GM19463 (cell line): ENCODE results near the gene MSL3.
A peak's percentile ranks its signal among the peaks of the same experiment; 100 is the strongest.

Experiments
- ATAC-seq: cut with Tn5 transposase; IDR thresholded peaks from one replicate; pipeline ENCODE4 v1.9.1; 2021; ENCODE audit warnings: mild to moderate bottlenecking, moderate library complexity; ENCODE audit not compliant: unreplicated experiment

Gene MSL3, protein sequence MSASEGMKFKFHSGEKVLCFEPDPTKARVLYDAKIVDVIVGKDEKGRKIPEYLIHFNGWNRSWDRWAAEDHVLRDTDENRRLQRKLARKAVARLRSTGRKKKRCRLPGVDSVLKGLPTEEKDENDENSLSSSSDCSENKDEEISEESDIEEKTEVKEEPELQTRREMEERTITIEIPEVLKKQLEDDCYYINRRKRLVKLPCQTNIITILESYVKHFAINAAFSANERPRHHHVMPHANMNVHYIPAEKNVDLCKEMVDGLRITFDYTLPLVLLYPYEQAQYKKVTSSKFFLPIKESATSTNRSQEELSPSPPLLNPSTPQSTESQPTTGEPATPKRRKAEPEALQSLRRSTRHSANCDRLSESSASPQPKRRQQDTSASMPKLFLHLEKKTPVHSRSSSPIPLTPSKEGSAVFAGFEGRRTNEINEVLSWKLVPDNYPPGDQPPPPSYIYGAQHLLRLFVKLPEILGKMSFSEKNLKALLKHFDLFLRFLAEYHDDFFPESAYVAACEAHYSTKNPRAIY

DNA sequence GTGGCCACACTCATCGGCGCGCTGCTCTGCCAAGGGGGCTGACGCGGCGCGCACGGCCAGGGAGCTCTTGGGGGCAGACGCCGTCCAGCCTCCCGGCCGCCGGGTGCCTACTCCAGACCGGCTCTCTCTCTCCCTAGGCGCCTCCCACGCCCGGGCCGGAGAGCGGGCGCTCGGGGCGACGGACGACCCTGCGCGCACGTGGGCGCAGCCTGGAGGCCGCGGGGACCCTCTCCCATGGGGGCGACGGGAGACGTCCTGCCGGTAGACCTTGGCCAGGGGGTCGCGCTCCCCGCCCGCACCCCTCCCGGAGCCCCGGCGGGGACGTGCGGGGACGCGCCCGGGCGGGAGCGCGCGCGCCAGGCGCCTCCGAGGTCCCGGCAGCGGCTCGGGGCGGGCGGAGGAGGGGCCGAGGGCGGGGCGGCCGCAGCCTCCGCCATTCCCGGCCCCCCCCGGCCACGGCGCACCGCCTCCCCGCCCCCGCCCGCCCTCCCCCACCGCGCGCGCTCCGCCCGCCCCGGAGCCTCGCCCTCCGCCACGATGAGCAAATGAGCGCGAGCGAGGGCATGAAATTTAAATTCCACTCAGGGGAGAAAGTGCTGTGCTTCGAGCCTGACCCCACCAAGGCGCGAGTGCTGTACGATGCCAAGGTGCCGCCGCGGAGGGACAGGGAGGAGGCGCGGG, at the start of gene MSL3:
MSL3 (plus strand) TSS at position 519 of the 681 bp plus-strand sequence; CDS start at position 546, 27 bp downstream.
- ATAC-seq, result peak; percentile 22

- ATAC-seq, result no peak
Observed at GRCh38 chrX:11722304-11722703, 35.7 kb upstream of the MSL3 start.

- no peak for ATAC-seq
Observed at GRCh38 chrX:11724122-11725017, 33.7 kb upstream of the MSL3 start.

DNA sequence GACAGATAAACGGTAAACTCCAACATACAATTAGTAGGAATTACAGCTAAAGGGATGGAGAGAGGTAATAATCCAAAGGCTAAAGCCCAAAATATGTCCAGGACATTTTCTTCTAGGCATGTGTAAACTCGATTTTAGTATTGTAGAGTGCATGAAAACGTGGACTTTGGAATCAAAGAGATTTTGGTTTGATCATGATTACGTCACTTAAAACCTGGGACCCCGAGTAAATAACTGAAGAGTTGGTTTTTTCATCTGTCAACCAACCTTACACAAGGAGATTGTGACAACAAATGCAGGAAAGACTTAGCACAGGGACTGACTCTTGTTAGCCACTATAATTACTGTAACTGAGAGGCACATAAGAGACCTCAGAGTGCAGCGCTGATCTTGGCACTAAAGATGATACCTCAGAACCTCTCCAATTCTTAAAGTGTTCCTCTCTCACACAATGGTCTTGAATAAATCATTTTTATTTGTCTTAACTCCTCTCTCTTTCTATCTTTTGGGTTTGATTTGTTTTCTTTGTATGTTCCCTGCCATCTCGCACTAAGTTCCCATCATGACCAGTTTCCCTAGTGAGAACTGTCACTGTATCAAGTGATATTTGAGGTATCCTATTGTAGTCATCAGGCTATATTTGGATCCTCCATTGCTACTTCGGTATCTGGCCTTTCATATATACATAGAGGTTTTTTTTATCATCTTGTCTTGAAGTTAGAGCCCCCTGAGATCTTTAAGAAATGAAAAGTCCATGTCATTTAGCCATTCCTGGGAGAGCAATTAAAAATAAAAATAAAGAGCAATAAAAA, 32.2 kb upstream of the MSL3 start:
- no peak for ATAC-seq

- no peak for ATAC-seq
Observed at GRCh38 chrX:11728556-11728955, 29.5 kb upstream of the MSL3 start.

- ATAC-seq, result peak; percentile 40
Observed at GRCh38 chrX:11733614-11734013, 24.4 kb upstream of the MSL3 start.

GRCh38 chrX:11739776-11740175, 18.3 kb upstream of the MSL3 start:
- peak; percentile 41 for ATAC-seq

GRCh38 chrX:11740794-11741193, 17.2 kb upstream of the MSL3 start:
- ATAC-seq, result no peak

- ATAC-seq, result no peak
Observed at GRCh38 chrX:11741574-11741973, 16.5 kb upstream of the MSL3 start.

DNA sequence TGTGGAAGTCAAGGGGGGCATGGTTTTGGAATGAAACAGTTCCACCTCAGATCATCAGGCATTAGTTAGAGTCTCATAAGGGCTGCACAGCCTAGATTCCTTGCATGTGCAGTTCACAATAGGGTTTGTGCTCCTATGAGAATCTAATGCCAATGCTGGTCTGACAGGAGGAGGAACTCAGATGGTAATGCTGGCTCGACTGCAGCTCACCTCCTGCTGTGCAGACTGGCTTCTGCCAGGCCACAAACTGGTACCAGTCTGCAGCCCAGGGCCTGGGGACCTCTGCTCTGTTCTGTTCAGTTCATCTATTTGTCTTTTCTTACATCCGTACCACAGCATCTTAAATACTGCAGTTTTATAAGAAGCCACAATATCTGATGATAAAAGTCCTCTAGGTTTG, 12.2 kb upstream of the MSL3 start:
- ATAC-seq, result no peak

GRCh38 chrX:11750046-11750445, 8.0 kb upstream of the MSL3 start:
- no peak for ATAC-seq

DNA sequence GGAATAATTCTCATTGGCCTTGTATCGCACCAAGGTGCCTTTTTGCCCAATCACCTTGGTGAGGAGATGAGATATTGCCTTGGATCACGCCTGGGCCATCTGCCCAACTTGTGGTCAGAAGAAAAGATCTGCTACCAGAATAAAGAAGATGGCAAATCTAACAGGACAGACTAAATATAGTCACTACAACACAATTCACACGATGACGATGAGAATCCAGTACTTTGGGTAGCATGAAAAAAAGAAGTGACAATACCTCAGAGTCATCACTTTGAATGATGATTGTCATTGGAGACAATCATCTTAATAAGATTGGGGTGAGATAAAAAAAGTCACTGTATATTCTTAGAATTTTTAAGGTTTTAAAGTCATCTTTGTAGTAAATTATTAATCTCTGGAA, 7.3 kb upstream of the MSL3 start:
- ATAC-seq, result no peak

- no peak for ATAC-seq
Observed at GRCh38 chrX:11751261-11751660, 6.8 kb upstream of the MSL3 start.

GRCh38 chrX:11753668-11754067, 4.4 kb upstream of the MSL3 start:
- ATAC-seq, result no peak

DNA sequence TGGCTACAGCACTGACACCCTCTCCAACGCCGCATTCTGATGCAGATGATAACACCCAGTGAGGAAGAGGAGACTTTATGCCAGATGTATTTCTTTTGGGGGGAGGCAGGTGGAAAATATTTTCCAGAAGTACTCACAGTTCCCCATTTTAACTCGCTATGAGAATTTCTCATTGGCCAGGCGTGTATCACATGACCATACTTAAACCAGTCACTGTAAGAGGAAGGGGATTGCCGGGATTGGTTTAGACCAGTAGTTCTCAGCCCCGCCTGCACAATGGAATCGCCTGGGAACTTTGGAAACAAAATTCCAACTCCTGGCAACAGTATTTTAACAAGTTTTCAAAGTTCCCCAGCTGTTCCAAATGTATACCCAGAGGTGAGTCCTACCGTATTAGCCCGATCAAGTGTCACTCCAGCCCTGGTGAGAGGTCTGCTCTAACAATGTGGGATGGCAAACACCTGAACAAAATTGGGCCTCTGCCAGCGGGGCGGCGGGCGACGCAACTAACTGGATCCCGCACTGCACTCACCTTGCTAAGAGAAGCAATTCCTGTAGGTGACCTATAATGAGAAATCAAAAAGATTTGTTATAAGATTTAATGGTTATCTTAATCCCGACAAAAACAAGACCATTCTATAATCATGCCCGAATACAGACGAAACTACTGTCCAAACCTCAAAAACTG, 2.9 kb upstream of the MSL3 start:
- ATAC-seq, result no peak

DNA sequence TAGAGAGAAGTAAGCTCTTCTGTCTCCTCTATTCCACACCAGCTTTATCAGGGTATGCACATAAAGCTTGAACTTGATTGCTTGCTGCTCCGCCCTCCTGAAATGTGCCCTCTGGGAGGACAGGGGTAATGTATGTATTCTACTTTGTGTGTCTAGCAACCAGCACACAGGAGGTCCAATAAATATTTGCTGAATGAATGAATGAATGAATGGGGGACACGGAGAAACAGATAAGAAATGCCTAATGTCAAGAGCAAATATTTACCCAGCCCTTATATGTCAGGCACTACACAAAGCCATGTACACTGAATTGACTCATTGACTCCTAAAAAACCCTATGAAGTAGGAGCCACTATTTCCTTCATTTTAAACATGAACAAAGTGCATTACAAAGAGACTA, 2.3 kb upstream of the MSL3 start:
- no peak for ATAC-seq

DNA sequence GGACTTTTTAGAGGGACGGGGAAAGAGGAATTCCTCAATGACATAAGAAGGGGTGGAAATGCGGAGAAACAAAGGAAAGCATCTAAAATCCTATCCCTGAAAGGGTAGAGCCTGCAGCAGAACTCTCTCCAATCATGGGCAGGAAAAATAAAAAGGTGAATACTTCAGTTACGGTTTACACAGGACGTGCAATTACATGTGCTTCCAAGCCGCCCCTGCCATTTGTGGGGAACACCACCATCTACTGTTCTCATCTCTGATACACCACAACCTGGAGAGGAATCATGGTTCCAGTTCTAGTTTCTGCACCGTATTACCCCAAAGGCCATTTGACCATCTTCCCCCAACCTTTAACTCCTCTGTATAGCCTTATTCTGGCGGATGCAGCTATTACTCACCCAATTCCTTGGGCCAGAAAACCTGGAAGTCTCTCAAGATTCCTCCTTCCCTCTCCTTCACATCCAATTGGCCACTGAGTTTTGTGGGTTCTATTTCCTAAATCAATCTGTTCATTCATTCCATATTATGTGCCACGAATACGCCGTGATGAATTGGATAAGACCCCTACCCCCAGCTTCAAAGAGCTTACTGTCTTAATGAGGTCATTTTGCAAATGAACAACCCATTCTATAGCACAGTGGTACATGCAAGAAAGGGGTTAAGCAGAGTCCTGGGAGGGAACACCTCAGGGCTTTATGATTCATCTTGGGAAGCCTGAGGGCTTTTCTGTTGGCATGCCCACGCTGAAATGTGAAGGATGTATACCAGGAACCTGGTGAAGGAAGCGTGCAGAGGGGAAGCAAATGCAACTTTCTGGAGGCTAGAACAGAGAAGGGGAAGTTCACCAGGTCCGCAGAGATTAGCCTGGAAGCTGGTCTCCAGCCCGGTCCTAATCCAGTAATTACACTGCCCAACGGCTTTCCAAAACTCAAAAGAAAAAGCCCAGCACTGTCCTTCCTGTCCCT, 1.4 kb upstream of the MSL3 start:
- ATAC-seq, result no peak

- no peak for ATAC-seq
Observed at GRCh38 chrX:11757397-11757718, 679 bp upstream of the MSL3 start.
